Hepatocyte (in vitro differentiated cells): Measurements from ENCODE around the gene SYNE2.

ENCODE experiments used
- EZH2 ChIP-seq: fragments of 200-600 bp; sonication (generic); IDR thresholded peaks from 2 replicates; pipeline ENCODE4 v1.6.1; 2016; ENCODE audit warnings: antibody characterized with exemption, mild to moderate bottlenecking, borderline replicate concordance
- TF ChIP-seq, protein P1 (sequence below): fragments of 200-600 bp; sonication (generic); IDR thresholded peaks from 2 replicates; pipeline ENCODE4 v1.5.1; 2016; ENCODE audit warnings: antibody characterized with exemption, mild to moderate bottlenecking; ENCODE audit not compliant: poor library complexity

DNA sequence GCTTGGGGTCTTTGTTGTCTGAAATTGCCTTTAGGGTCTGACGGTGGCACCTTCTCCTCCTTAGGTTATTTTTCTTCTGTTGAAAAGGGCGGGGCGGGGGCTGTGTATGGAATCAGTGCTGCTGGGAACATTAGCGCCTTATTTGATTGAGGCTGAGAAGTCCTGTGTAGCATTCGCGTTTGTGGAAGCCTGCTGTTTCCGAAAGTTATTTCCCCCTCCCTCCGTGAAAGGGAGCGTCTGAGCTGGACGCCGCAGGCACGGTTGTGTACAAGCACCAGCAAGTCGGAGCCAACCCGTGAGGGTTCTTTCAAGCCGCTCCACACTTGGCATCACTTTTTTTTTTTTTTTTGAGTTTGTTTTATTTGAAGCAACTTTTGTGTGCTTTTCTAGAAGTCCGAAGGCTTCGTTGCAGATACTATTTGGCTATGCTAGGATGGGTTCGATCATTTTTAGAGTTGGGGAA lies 1.1 kb downstream of the SYNE2 start:
- TF ChIP-seq EZH2: no peak
- TF ChIP-seq, protein P1, sequence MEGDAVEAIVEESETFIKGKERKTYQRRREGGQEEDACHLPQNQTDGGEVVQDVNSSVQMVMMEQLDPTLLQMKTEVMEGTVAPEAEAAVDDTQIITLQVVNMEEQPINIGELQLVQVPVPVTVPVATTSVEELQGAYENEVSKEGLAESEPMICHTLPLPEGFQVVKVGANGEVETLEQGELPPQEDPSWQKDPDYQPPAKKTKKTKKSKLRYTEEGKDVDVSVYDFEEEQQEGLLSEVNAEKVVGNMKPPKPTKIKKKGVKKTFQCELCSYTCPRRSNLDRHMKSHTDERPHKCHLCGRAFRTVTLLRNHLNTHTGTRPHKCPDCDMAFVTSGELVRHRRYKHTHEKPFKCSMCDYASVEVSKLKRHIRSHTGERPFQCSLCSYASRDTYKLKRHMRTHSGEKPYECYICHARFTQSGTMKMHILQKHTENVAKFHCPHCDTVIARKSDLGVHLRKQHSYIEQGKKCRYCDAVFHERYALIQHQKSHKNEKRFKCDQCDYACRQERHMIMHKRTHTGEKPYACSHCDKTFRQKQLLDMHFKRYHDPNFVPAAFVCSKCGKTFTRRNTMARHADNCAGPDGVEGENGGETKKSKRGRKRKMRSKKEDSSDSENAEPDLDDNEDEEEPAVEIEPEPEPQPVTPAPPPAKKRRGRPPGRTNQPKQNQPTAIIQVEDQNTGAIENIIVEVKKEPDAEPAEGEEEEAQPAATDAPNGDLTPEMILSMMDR: no peak
